ENCODE results near the gene LTBP1. TPM values are rescaled to one million over a fixed set of nuclear protein-coding genes. Genes with fewer than 3 reads are reported as not detected.
A peak's percentile ranks its signal among the peaks of the same experiment; 100 is the strongest.

The LTBP1 gene
- total RNA-seq, 4 donors from 2014 or later: 15.8 to 56.7 (median 28.3) TPM

GRCh38 chr2:33104052-33104623 is 157.4 kb downstream of the LTBP1 start:
- Histone ChIP-seq H3K4me1 (peaks cover 0 to 4% (median 2%) of the 10 kb centered on the region in 4 donors), H3K4me3 (no peak overlapping the region), H3K9me3 (no peaks in the 10 kb centered on the region), H3K36me3 (no peaks in the 10 kb centered on the region), H3K27me3 (no peaks in the 10 kb centered on the region), H3K27ac (peak overlapping the region in 1 of 4 donors; percentile 6)
- WGBS, 2 donors (ENCODE audit: low coverage in 1 of 2): 73 to 78% methylated on average over 5 of the region's 5 CpGs
- intact Hi-C loops (cut with DNase I; ENCODE audit: low total_unique reads) (no loop called here), in situ Hi-C loops (cut with MboI; ENCODE audit: low pct_ligation_motif_present in 1 of 4, low pct_unique_long_range_greater_than_20kb in 1 of 4, low sequenced_read_pairs in 3 of 4) (no loop called here)
- DNase-seq: no peak
- no peak for TF ChIP-seq CTCF (IDR thresholded peaks at IDR 0.05)

- no peaks in the 10 kb centered on the region for H3K27me3 ChIP-seq
- in situ Hi-C loops (cut with MboI; ENCODE audit: low pct_ligation_motif_present in 1 of 4, low pct_unique_long_range_greater_than_20kb in 1 of 4, low sequenced_read_pairs in 3 of 4) (no loop called here), intact Hi-C loops (cut with DNase I; ENCODE audit: low total_unique reads) (no loop called here)
- 51 to 62% methylated on average over 4 of the region's 4 CpGs for WGBS, 2 donors (ENCODE audit: low coverage in 1 of 2)
- peak overlapping the region in 1 of 4 donors; percentile 6 for H3K27ac ChIP-seq
- TF ChIP-seq CTCF (IDR thresholded peaks at IDR 0.05) (no peak), POLR2AphosphoS5 (IDR thresholded peaks at IDR 0.05) (no peak), EP300 (IDR thresholded peaks at IDR 0.05; ENCODE audit: low read depth) (no peak), POLR2A (IDR thresholded peaks at IDR 0.05) (no peak)
- H3K4me1 ChIP-seq: peaks cover 0 to 4% (median 2%) of the 10 kb centered on the region in 4 donors
- DNase-seq: no peak
- no peaks in the 10 kb centered on the region for H3K36me3 ChIP-seq
- no peak overlapping the region for H3K4me3 ChIP-seq
- H3K9me3 ChIP-seq: no peaks in the 10 kb centered on the region
Observed at GRCh38 chr2:33104726-33105125, 158.0 kb downstream of the LTBP1 start.

- Histone ChIP-seq H3K36me3 (no peaks in the 10 kb centered on the region), H3K9me3 (no peaks in the 10 kb centered on the region), H3K4me1 (peaks cover 0 to 4% (median 2%) of the 10 kb centered on the region in 4 donors), H3K27ac (no peak overlapping the region), H3K4me3 (no peak overlapping the region), H3K27me3 (no peaks in the 10 kb centered on the region)
- no peak for DNase-seq
- in situ Hi-C loops (cut with MboI; ENCODE audit: low pct_ligation_motif_present in 1 of 4, low pct_unique_long_range_greater_than_20kb in 1 of 4, low sequenced_read_pairs in 3 of 4) (no loop called here), intact Hi-C loops (cut with DNase I; ENCODE audit: low total_unique reads) (no loop called here)
- TF ChIP-seq POLR2A (IDR thresholded peaks at IDR 0.05) (no peak), POLR2AphosphoS5 (IDR thresholded peaks at IDR 0.05) (no peak), CTCF (IDR thresholded peaks at IDR 0.05) (no peak), EP300 (IDR thresholded peaks at IDR 0.05; ENCODE audit: low read depth) (no peak)
Observed at GRCh38 chr2:33106115-33106514, 159.4 kb downstream of the LTBP1 start.

GRCh38 chr2:33107690-33108482 is 161.1 kb downstream of the LTBP1 start:
- no peaks in the 10 kb centered on the region for H3K27me3 ChIP-seq
- no peak for DNase-seq
- H3K36me3 ChIP-seq: no peaks in the 10 kb centered on the region
- in situ Hi-C loops (cut with MboI; ENCODE audit: low pct_ligation_motif_present in 1 of 4, low pct_unique_long_range_greater_than_20kb in 1 of 4, low sequenced_read_pairs in 3 of 4): no loop called here
- H3K4me1 ChIP-seq: peaks cover 0 to 4% (median 2%) of the 10 kb centered on the region in 4 donors
- WGBS, 2 donors (ENCODE audit: low coverage in 1 of 2): 71 to 86% methylated on average over 5 to 8 of the region's 8 CpGs
- no peak overlapping the region for H3K27ac ChIP-seq
- H3K9me3 ChIP-seq: no peaks in the 10 kb centered on the region
- no peak overlapping the region for H3K4me3 ChIP-seq
- intact Hi-C loops (cut with DNase I; ENCODE audit: low total_unique reads): no loop called here
- no peak for TF ChIP-seq EP300 (IDR thresholded peaks at IDR 0.05; ENCODE audit: low read depth)
- no peak for TF ChIP-seq CTCF (IDR thresholded peaks at IDR 0.05)
- no peak for TF ChIP-seq POLR2A (IDR thresholded peaks at IDR 0.05)
- TF ChIP-seq POLR2AphosphoS5 (IDR thresholded peaks at IDR 0.05): no peak

All from transverse colon (tissue), 4 donors.